Sciatic nerve (tissue), 2 donors: ENCODE data around the gene RAPGEF3. TPM values are rescaled to one million over a fixed set of nuclear protein-coding genes. Genes with fewer than 3 reads are reported as not detected.

Experiments
- ATAC-seq: fragments of 200-7000 bp; cut with Tn5 transposase; one replicate; pipeline ENCODE4 v1.9.1; 2020; ENCODE audit warnings: mild to moderate bottlenecking, moderate library complexity
- DNase-seq: peaks from one replicate; pipeline ENCODE4 v3.0.0-alpha.2; 2020; ENCODE audit warnings: low spot score
- intact Hi-C: fragments of 100-400 bp; cut with DNase I; formaldehyde crosslinking; loops from one replicate; pipeline ENCODE4 v1.14.2; 2022
- total RNA-seq: library from RNA; stranded (reverse); fragmentation: NEBNext Ultra II Directional; extraction: Animal tissue kit (Norgen Biotek cat#: 25700); gene quantifications from one replicate; pipeline ENCODE4 v1.2.1, GENCODE V29; 2021
- donor health status: DM: no; HTN: no; CAD: no.
- donor health status: DM: no; HTN: no; CAD: no.

RAPGEF3 gene
- total RNA-seq, 1 donor from 2014 or later = 73.4 TPM

- intact Hi-C loops = no loop called here
- ATAC-seq (peak; percentile 88), DNase-seq (peak; percentile 87)
Measured at GRCh38 chr12:47736877-47737676, 21.6 kb downstream of the RAPGEF3 start.

GRCh38 chr12:47736216-47736615 lies 22.5 kb downstream of the RAPGEF3 start:
- ATAC-seq (no peak), DNase-seq (no peak)
- intact Hi-C loops = no loop called here

- ATAC-seq (no peak), DNase-seq (no peak)
- intact Hi-C loops = no loop called here
Measured at GRCh38 chr12:47735649-47736048, 23.0 kb downstream of the RAPGEF3 start.

GRCh38 chr12:47734725-47735480 lies 23.8 kb downstream of the RAPGEF3 start:
- intact Hi-C loops = no loop called here
- DNase-seq = no peak
- ATAC-seq = no peak

GRCh38 chr12:47733142-47733541 lies 25.5 kb downstream of the RAPGEF3 start:
- DNase-seq = no peak
- intact Hi-C loops = no loop called here
- ATAC-seq = no peak

- no peak for ATAC-seq
- DNase-seq = no peak
- intact Hi-C loops = no loop called here
Measured at GRCh38 chr12:47732504-47732903, 26.2 kb downstream of the RAPGEF3 start.

- DNase-seq (no peak), ATAC-seq (no peak)
- intact Hi-C loops = no loop called here
Measured at GRCh38 chr12:47731723-47732122, 27.0 kb downstream of the RAPGEF3 start.

- DNase-seq = no peak
- intact Hi-C loops = no loop called here
- peak; percentile 8 for ATAC-seq
Measured at GRCh38 chr12:47730341-47730744, 28.3 kb downstream of the RAPGEF3 start.

- intact Hi-C loops = loop anchor here (5.0 kb wide), 1 partner anchor 33 kb away; no protein-coding TSS in a partner anchor
- ATAC-seq = peak; percentile 42
- no peak for DNase-seq
Measured at GRCh38 chr12:47729233-47729632, 29.4 kb downstream of the RAPGEF3 start.

GRCh38 chr12:47725893-47726292 lies 32.8 kb downstream of the RAPGEF3 start:
- ATAC-seq = no peak
- DNase-seq = no peak
- intact Hi-C loops = loop anchor here (5.0 kb wide), 1 partner anchor 36 kb away; no protein-coding TSS in a partner anchor

GRCh38 chr12:47725091-47725772 lies 33.4 kb downstream of the RAPGEF3 start, which contains the start of gene ENDOU:
Gene ENDOU, minus strand, starts transcription at chr12:47725490. Its CDS starts 77 bp downstream, at chr12:47725413.
- ATAC-seq (no peak), DNase-seq (no peak)
- intact Hi-C loops = loop anchor here (5.0 kb wide), 1 partner anchor 37 kb away; no protein-coding TSS in a partner anchor

- ATAC-seq (no peak), DNase-seq (no peak)
- intact Hi-C loops = no loop called here
Measured at GRCh38 chr12:47722941-47723631, 35.6 kb downstream of the RAPGEF3 start.

GRCh38 chr12:47722136-47722834 lies 36.4 kb downstream of the RAPGEF3 start:
- ATAC-seq (no peak), DNase-seq (no peak)
- intact Hi-C loops = no loop called here

- intact Hi-C loops = no loop called here
- peak; percentile 22 for ATAC-seq
- no peak for DNase-seq
Measured at GRCh38 chr12:47721431-47721973, 37.2 kb downstream of the RAPGEF3 start.

- intact Hi-C loops = loop anchor here (5.0 to 10.0 kb wide), 2 partner anchors 59 to 346 kb away; no protein-coding TSS in a partner anchor
- no peak for DNase-seq
- ATAC-seq = no peak
Measured at GRCh38 chr12:47718531-47718930, 40.1 kb downstream of the RAPGEF3 start.

GRCh38 chr12:47717443-47718193 lies 41.1 kb downstream of the RAPGEF3 start:
- ATAC-seq = peak; percentile 87
- DNase-seq = peak; percentile 87
- intact Hi-C loops = loop anchor here (5.0 to 10.0 kb wide), 2 partner anchors 60 to 347 kb away; no protein-coding TSS in a partner anchor

GRCh38 chr12:47717046-47717442 lies 41.6 kb downstream of the RAPGEF3 start:
- DNase-seq (no peak), ATAC-seq (no peak)
- intact Hi-C loops = loop anchor here (5.0 to 10.0 kb wide), 2 partner anchors 60 to 348 kb away; no protein-coding TSS in a partner anchor
